Activated CD4-positive, alpha-beta T cell treated with anti-CD3 and anti-CD28 coated beads, Interleukin-10, Interleukin-2, amounts not matched to agents 100 ng/mL and 50 ng/mL, durations not matched to agents 16 hours and 8 hours (primary cell): ENCODE data around the gene DCDC2.
"Not testable (repeated sequence)": the region's sequence is repeated elsewhere in the genome, so short reads cannot be mapped to it uniquely, and the experiment has no call there.

ENCODE experiments used
- DNase-seq: peaks from one replicate; pipeline ENCODE4 v3.0.0-alpha.2; 2020

DCDC2 gene

GRCh38 chr6:24378473-24379097, 20.7 kb upstream of the DCDC2 start:
- DNase-seq: peak; percentile 37

GRCh38 chr6:24376871-24377270, 19.0 kb upstream of the DCDC2 start:
- no peak for DNase-seq

GRCh38 chr6:24374612-24375011, 16.8 kb upstream of the DCDC2 start:
- DNase-seq: no peak

- DNase-seq: not testable (repeated sequence)
These were observed 7.3 kb upstream of the DCDC2 start for GRCh38 chr6:24365103-24365633.

- not testable (repeated sequence) for DNase-seq
These were observed 4.5 kb upstream of the DCDC2 start for GRCh38 chr6:24362363-24362762.

GRCh38 chr6:24359640-24360454, 2.0 kb upstream of the DCDC2 start:
- DNase-seq: peak; percentile 93

- DNase-seq: no peak
These were observed 461 bp upstream of the DCDC2 start for GRCh38 chr6:24358219-24358821.

- no peak for DNase-seq
These were observed 1.4 kb downstream of the DCDC2 start for GRCh38 chr6:24356310-24356973.

- no peak for DNase-seq
These were observed 2.5 kb downstream of the DCDC2 start for GRCh38 chr6:24355393-24355792.

- DNase-seq: no peak
These were observed 4.0 kb downstream of the DCDC2 start for GRCh38 chr6:24353861-24354260.

- DNase-seq: no peak
These were observed 5.4 kb downstream of the DCDC2 start for GRCh38 chr6:24352434-24352833.

GRCh38 chr6:24344976-24345375, 12.9 kb downstream of the DCDC2 start:
- DNase-seq: no peak

- no peak for DNase-seq
These were observed 16.6 kb downstream of the DCDC2 start for GRCh38 chr6:24340998-24341938.

- DNase-seq: no peak
These were observed 17.9 kb downstream of the DCDC2 start for GRCh38 chr6:24339932-24340331.

- no peak for DNase-seq
These were observed 23.6 kb downstream of the DCDC2 start for GRCh38 chr6:24334285-24334684.

- DNase-seq: no peak
These were observed 25.5 kb downstream of the DCDC2 start for GRCh38 chr6:24332317-24332716.

- DNase-seq: peak; percentile 1
These were observed 27.6 kb downstream of the DCDC2 start for GRCh38 chr6:24330137-24330732.

GRCh38 chr6:24329451-24329850, 28.4 kb downstream of the DCDC2 start:
- DNase-seq: no peak

GRCh38 chr6:24329022-24329421, 28.8 kb downstream of the DCDC2 start:
- no peak for DNase-seq

- no peak for DNase-seq
These were observed 30.1 kb downstream of the DCDC2 start for GRCh38 chr6:24327756-24328155.

GRCh38 chr6:24325978-24326377, 31.9 kb downstream of the DCDC2 start:
- DNase-seq: no peak

GRCh38 chr6:24324617-24325016, 33.2 kb downstream of the DCDC2 start:
- no peak for DNase-seq
